Thymus (tissue), 11 donors: ENCODE measurements around the gene NGEF. TPM values are rescaled to one million over a fixed set of nuclear protein-coding genes. Genes with fewer than 3 reads are reported as not detected.

Experiments
- DNase-seq, 9 donors: peaks; one replicate each; pipeline ENCODE4 v3.0.0-alpha.2; 2013; ENCODE audit warnings: low spot score in 9 of 9, low read depth in 6 of 9, missing footprints in 1 of 9
- H3K27ac ChIP-seq, 2 donors: one replicate each; pipeline ENCODE4 v1.5.1; 2013; ENCODE audit warnings: control low read depth in 1 of 2, low read depth in 1 of 2, low read length in 1 of 2, mild to moderate bottlenecking in 1 of 2, moderate library complexity in 1 of 2
- H3K27me3 ChIP-seq, 2 donors: one replicate each; pipeline ENCODE4 v1.5.1; 2013; ENCODE audit warnings: low read length in 1 of 2; ENCODE audit not compliant: control insufficient read depth in 2 of 2, insufficient read depth in 1 of 2
- H3K36me3 ChIP-seq, 2 donors: one replicate each; pipeline ENCODE4 v1.5.1; 2013; ENCODE audit warnings: low read length in 1 of 2, mild to moderate bottlenecking in 1 of 2, moderate library complexity in 1 of 2; ENCODE audit not compliant: control insufficient read depth in 2 of 2, insufficient read depth in 2 of 2
- H3K4me1 ChIP-seq, 2 donors: one replicate each; pipeline ENCODE4 v1.5.1; 2013; ENCODE audit warnings: low read length in 2 of 2; ENCODE audit not compliant: control insufficient read depth in 2 of 2, insufficient read depth in 2 of 2
- H3K4me3 ChIP-seq, 2 donors: one replicate each; pipeline ENCODE4 v1.5.1; 2013; ENCODE audit warnings: low read length in 2 of 2, control low read depth in 1 of 2, mild to moderate bottlenecking in 1 of 2
- H3K9me3 ChIP-seq, 2 donors: one replicate each; pipeline ENCODE4 v1.5.1; 2013; ENCODE audit warnings: low read length in 1 of 2, mild to moderate bottlenecking in 1 of 2; ENCODE audit not compliant: control insufficient read depth in 2 of 2, insufficient read depth in 1 of 2
- WGBS: extraction: QIAGEN DNeasy Blood & Tissue Kit; methylation state at CpG from one replicate; pipeline ENCODE4 v1.1.7; 2013; 5-methylcytosine and 5-hydroxymethylcytosine counted together
- polyA plus RNA-seq: library from polyadenylated mRNA; stranded (reverse); fragments of 200-250 nt; gene quantifications from one replicate; pipeline ENCODE4 v1.2.3, GENCODE V29; 2013
- total RNA-seq: library from RNA; stranded (reverse); fragments of 120-200 nt; gene quantifications from one replicate; pipeline ENCODE4 v1.2.4, GENCODE V29; 2013
- donor health status: healthy.

Gene NGEF
- total and polyA plus RNA-seq, 2 donors = 0.14 to 0.18 TPM

DNA sequence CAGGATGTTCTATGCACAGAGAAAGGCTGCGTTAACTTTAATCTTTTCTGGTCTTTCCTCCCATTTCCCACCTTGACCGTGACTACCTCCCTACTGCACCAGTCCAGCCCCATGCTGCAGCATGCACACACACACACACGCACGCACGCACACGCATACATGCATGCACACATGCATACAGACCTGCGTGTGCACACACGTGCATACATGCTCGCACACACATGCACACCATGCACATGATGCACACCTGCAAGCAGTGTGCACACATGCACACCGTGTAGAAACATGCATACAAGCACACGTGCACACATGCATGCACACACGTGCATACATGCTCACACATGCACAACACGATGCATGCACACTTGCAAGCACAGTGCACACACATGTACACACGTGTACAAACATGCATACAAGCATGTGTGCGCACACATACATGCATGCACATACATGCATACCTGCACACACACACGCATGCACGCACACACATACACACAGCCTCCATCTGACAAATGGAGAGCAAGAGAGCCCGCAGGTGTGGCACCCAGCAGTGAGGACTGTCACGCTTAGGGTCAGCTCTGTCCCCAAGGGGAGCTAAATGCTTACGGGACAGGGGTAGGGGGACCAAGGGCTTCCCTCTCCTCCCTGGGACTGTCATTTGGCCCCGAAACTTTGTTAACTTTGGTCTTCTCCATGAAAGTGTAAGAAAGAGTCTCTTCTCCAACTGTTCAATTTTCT lies 124.8 kb downstream of the NGEF start:
- Histone ChIP-seq H3K9me3 (peaks cover 0 to 4% of the 10 kb centered on the region in 2 donors), H3K4me1 (no peaks in the 10 kb centered on the region), H3K36me3 (no peaks in the 10 kb centered on the region), H3K4me3 (no peak overlapping the region), H3K27me3 (peaks cover 0 to 7% of the 10 kb centered on the region in 2 donors), H3K27ac (no peak overlapping the region)
- no peak for DNase-seq
- 89% methylated on average over 21 of the region's 21 CpGs for WGBS

DNA sequence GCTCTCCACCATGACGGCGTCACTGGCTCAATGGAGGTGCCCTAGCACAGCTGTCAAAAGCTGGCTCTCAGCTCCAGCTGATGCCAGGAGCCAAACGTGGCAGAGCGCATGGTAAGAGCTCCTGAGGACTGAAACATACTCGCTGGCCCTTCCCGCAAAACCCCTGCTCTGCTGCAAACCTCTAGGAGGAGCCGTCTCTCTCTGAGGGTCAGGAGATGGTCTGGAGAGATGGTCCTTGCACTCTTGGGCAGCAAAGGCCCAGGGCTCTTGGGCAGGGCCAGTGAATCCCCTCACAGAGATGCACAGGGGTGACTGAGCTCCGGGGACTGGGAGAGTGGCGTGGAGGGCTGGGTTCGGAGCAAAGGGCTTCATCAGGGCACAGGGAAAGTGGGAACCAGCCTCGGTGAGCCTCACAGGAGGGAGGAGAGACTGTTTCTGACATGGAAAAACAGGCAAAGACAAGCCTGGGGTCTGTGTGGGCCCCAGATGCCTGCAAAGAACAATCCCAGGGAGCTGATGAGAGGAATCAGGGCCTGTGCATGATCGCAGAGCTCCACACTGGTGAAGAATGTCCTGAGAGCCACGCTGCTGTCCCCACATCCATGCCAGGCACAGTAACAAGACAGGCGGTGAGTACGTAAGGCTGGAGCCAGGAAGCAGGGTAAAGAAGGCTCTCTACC lies 125.7 kb downstream of the NGEF start:
- WGBS = 93% methylated on average over 15 of the region's 15 CpGs

DNA sequence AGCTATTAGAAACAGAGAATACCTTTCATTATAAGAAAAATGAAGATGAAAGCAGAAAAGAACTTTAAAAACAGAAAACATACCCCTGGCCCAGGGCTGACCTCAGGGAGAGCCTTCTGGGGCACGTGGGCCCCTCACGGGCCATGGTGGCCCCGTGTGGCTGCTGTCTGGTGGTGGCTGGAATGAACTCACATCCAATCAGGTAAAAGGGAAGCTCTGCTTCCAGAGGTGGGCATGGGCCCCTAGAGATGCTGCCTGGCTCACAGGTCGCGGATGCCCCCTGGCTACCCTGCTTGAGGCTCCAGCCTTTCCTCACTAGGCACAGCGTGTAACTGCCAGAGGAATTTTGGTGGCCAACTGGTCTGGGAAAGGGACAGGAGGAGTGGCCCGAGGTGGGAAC lies 126.4 kb downstream of the NGEF start:
- peaks cover 0 to 4% of the 10 kb centered on the region in 2 donors for H3K9me3 ChIP-seq
- peaks cover 0 to 7% of the 10 kb centered on the region in 2 donors for H3K27me3 ChIP-seq
- no peaks in the 10 kb centered on the region for H3K4me1 ChIP-seq
- no peak for DNase-seq
- no peaks in the 10 kb centered on the region for H3K36me3 ChIP-seq
- 94% methylated on average over 7 of the region's 7 CpGs for WGBS
- H3K27ac ChIP-seq = no peak overlapping the region
- H3K4me3 ChIP-seq = no peak overlapping the region

More for the DNA sequence above, 125.7 kb downstream of the NGEF start:
- Histone ChIP-seq H3K9me3 (peaks cover 0 to 4% of the 10 kb centered on the region in 2 donors), H3K27me3 (peaks cover 0 to 7% of the 10 kb centered on the region in 2 donors), H3K36me3 (no peaks in the 10 kb centered on the region), H3K4me3 (no peak overlapping the region), H3K27ac (no peak overlapping the region), H3K4me1 (no peaks in the 10 kb centered on the region)
- DNase-seq = no peak

DNA sequence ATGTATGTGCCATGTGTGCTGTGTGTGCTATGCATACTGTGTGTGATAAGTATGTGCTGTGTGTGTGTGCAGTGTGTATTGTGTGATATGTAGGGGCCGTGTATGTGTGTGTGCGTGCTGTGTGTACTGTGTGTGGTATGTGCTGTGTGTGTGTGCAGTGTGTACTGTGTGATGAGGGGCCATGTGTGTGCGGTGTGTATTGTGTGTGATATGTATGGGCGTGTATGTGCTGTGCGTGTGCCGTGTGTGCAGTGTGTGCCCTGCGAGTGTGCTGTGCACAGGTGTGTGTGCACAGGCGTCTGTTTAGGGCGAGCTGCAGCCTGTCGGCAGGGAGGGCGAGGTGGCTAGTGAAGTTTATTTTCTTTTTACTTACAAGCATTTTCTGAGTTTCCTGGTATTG lies 126.9 kb downstream of the NGEF start:
- Histone ChIP-seq H3K4me1 (no peaks in the 10 kb centered on the region), H3K36me3 (no peaks in the 10 kb centered on the region), H3K4me3 (no peak overlapping the region), H3K27ac (no peak overlapping the region), H3K9me3 (peaks cover 0 to 4% of the 10 kb centered on the region in 2 donors), H3K27me3 (peaks cover 0 to 4% of the 10 kb centered on the region in 2 donors)
- 96% methylated on average over 11 of the region's 11 CpGs for WGBS
- no peak for DNase-seq

DNA sequence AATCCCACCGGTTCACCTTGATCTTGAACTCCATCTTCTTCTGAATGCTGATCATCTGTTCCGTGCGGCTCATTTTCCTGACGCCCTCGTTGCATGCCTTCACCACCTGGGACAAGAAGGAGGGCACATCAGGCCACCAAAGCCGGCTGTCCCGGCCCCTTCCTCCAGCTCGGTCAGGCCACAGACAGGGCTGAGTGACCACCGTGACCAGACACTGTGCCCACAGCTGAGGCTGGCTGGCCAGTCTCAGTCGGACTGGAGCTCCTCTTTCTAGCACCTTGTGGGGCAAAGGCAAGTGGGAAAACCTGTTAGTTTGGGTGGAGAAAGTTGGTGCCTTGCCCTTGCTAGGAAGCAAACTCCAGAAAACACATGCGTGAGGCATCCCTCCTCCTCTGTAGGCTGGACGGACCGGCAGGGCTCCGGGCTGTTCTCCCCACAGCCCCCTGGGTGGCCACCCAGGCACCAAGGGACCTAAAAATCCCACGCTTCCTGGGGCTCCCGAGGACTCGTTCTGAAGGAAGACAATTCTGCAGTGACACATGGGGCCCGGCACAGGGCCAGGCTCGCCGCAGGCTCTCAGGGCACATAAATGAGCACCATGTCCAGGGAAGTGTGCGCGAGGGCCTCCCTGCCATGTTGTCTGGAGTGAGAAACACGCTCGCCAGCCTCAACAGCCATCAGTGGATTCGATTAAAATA lies 127.6 kb downstream of the NGEF start:
- peaks cover 0 to 4% of the 10 kb centered on the region in 2 donors for H3K9me3 ChIP-seq
- no peak overlapping the region for H3K27ac ChIP-seq
- 92% methylated on average over 25 of the region's 25 CpGs for WGBS
- H3K36me3 ChIP-seq = no peaks in the 10 kb centered on the region
- H3K27me3 ChIP-seq = no peaks in the 10 kb centered on the region
- DNase-seq = no peak
- no peaks in the 10 kb centered on the region for H3K4me1 ChIP-seq
- no peak overlapping the region for H3K4me3 ChIP-seq

DNA sequence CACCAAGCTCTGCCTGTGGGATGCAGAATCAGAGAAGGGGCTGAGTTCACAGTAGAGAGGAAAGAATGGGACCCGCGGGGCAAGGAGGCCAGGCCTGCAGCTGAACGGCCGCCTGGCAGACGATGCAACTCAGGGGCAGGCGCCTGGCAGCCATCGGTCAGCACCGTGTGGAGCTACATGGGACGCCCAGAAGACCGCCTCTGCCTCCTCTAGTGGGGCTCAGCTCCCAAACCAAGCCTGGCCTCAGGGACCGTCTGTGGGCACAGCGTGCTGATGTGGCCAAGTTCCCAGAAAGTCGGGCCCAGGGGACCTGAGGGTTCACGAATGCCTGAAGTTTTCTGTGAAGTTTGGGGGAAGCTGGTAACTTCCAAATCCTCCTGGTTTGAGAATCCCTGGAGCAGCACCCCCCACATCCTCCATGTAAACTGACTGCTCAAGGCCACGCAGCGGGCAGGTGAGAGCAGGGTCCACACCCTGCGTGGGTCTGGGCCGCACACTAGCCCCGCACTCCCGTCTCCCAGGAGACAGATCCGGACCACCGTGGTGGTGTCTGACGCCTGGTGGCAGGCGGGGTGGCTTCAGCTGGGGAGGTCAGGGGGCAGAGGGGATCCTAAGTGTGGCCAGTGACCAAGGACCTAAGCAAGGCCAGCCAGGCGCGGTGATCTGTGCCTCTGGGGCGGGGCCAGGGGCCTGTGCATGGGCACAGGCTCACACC lies 128.3 kb downstream of the NGEF start:
- Histone ChIP-seq H3K4me1 (no peaks in the 10 kb centered on the region), H3K27me3 (no peaks in the 10 kb centered on the region), H3K9me3 (peaks cover 0 to 4% of the 10 kb centered on the region in 2 donors), H3K4me3 (no peak overlapping the region), H3K27ac (no peak overlapping the region), H3K36me3 (no peaks in the 10 kb centered on the region)
- DNase-seq = no peak
- WGBS = 92% methylated on average over 27 of the region's 27 CpGs

DNA sequence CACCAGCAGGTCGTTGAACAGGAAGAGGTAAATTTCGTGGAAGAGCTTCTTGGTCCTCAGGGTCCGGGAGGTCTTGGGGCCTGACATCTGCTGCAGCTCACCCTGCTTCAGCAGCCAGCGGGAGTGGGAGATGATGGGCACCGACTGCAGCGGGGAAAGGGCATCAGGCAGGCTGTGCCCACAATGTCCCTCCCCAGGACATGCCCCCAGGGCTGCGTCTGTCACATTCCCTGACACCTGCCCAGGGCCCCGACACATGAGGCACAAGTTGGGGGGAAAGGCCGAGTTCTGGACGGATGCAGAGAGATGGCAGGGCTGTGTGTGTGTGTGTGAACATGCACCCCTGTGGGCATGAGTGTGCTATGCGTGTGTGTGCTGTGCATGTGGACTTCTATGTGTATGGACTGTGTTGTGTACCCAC lies 129.0 kb downstream of the NGEF start:
- DNase-seq = no peak
- 92% methylated on average over 11 of the region's 11 CpGs for WGBS
- H3K4me1 ChIP-seq = no peaks in the 10 kb centered on the region
- H3K36me3 ChIP-seq = no peaks in the 10 kb centered on the region
- H3K27ac ChIP-seq = no peak overlapping the region
- peaks cover 0 to 4% of the 10 kb centered on the region in 2 donors for H3K9me3 ChIP-seq
- H3K4me3 ChIP-seq = no peak overlapping the region
- no peaks in the 10 kb centered on the region for H3K27me3 ChIP-seq

DNA sequence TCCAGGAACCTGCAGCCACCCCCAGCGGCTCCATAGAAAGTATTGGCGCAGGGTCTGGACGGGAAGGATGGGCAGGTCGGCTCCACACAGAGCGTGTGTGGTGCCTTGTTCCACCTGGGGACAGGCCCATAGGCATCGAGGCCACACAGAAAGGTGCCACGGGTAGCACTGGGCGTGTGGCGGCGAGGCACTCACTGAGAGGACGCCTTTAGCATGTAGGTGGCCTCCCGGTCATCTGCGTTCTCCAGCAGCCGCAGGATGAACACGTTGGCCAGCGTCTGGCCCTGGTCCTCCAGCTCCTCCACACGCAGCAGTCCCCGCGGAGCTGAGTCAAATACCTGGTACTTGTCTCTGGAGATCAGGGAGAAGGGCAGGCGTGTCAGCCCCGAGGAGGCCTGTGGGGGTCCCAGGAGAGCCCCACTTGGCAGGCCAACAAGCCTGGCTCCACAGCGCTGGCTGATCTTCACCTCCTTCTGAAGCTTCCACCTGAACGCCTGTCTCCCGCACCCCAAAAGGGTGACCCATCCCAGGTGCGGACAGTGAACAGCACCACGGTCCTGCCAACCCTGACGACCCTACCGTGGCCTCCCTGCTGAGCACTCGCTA lies 129.8 kb downstream of the NGEF start:
- Histone ChIP-seq H3K27ac (no peak overlapping the region), H3K9me3 (peaks cover 0 to 4% of the 10 kb centered on the region in 2 donors), H3K4me1 (no peaks in the 10 kb centered on the region), H3K36me3 (no peaks in the 10 kb centered on the region), H3K27me3 (peaks cover 0 to 2% of the 10 kb centered on the region in 2 donors), H3K4me3 (no peak overlapping the region)
- WGBS = 96% methylated on average over 29 of the region's 29 CpGs
- DNase-seq = no peak
